Osteocyte (in vitro differentiated cells): ENCODE results near the gene RPGRIP1. TPM values are rescaled to one million over a fixed set of nuclear protein-coding genes. Genes with fewer than 3 reads are reported as not detected.
"Not testable (repeated sequence)": the region's sequence is repeated elsewhere in the genome, so short reads cannot be mapped to it uniquely, and the experiment has no call there.

Experiments
- DNase-seq: peaks from one replicate; pipeline ENCODE4 v3.0.0; 2021; ENCODE audit warnings: mixed read lengths; ENCODE audit not compliant: unreplicated experiment; ENCODE audit errors: extremely low spot score
- H3K27ac Mint-ChIP-seq: one replicate; pipeline ENCODE4 v1.8.0; 2021; ENCODE audit warnings: mild to moderate bottlenecking, mixed read lengths; ENCODE audit not compliant: unreplicated experiment
- H3K27me3 Mint-ChIP-seq: one replicate; pipeline ENCODE4 v1.8.0; 2021; ENCODE audit warnings: mixed read lengths; ENCODE audit not compliant: unreplicated experiment
- H3K36me3 Mint-ChIP-seq: one replicate; pipeline ENCODE4 v1.8.0; 2021; ENCODE audit warnings: mixed read lengths; ENCODE audit not compliant: unreplicated experiment
- H3K4me1 Mint-ChIP-seq: one replicate; pipeline ENCODE4 v1.8.0; 2021; ENCODE audit warnings: mixed read lengths; ENCODE audit not compliant: unreplicated experiment
- H3K4me3 Mint-ChIP-seq: one replicate; pipeline ENCODE4 v1.8.0; 2021; ENCODE audit warnings: mild to moderate bottlenecking, moderate library complexity, mixed read lengths; ENCODE audit not compliant: unreplicated experiment
- H3K9me3 Mint-ChIP-seq: one replicate; pipeline ENCODE4 v1.8.0; 2021; ENCODE audit warnings: mixed read lengths; ENCODE audit not compliant: unreplicated experiment
- CTCF ChIP-seq: fragments of 200-600 bp; sonication (generic); IDR thresholded peaks from 2 replicates; pipeline ENCODE4 v1.5.0; 2021; ENCODE audit warnings: antibody characterized with exemption, mild to moderate bottlenecking, moderate library complexity
- total RNA-seq: library from RNA; stranded (reverse); gene quantifications from 2 replicates; pipeline ENCODE4 v1.2.1, GENCODE V29; 2021

The RPGRIP1 gene
- total RNA-seq, 1 donor from 2014 or later: not detected

DNA sequence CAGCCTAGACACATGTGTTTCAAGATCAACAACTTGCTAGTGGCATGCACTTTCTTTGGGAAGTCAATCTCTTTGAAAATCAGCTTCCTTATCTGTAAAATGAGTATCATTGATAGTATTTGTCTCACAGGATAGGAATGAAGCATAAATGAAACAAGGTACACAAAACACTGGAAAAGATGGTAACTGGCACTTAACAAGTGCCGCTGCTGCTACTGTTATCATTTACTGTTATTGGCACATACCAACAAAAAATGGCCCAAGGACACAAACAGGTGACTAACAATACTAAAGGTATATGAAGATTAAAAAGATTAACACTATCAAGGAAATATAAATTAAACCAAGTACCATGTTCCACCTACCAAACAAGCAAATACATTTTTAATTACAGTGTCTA, 31.5 kb upstream of the RPGRIP1 start:
- no peak overlapping the region for H3K27ac Mint-ChIP-seq
- H3K36me3 Mint-ChIP-seq: peaks cover 45% of the 10 kb centered on the region
- no peaks in the 10 kb centered on the region for H3K27me3 Mint-ChIP-seq
- no peak for TF ChIP-seq CTCF
- no peak for DNase-seq
- no peaks in the 10 kb centered on the region for H3K9me3 Mint-ChIP-seq
- no peak overlapping the region for H3K4me3 Mint-ChIP-seq
- peaks cover 33% of the 10 kb centered on the region for H3K4me1 Mint-ChIP-seq

DNA sequence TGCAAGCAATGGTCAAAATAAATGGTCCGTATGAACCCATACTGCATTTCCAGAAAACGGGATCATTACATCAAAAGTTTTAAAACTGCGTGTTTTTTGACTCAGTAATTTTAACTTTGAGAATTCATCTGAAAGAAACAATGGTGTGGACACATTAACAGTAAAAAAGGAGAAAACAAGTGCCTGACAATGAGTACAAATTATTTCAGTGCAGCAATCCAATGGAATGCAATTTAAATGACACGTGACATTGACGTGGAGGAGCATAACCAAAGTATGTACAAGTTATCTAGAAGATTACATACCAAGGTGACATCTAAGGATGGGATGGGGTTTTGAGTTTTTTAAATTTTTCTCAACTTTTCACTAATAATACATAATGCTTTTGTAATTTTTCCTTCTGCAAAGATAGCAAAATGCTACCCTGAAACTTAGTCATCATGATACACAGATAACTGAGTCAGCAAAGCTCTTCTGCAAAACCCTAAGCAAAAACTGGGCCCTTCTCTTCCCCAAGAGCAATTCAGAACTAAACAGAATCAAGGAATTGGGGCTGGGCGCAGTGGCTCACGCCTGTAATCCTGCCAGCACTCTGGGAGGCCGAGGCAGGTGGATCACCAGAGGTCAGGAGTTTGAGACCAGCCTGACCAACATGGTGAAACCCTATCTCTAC, 31.0 kb upstream of the RPGRIP1 start:
- no peaks in the 10 kb centered on the region for H3K27me3 Mint-ChIP-seq
- no peak overlapping the region for H3K27ac Mint-ChIP-seq
- no peak overlapping the region for H3K4me3 Mint-ChIP-seq
- peaks cover 47% of the 10 kb centered on the region for H3K36me3 Mint-ChIP-seq
- TF ChIP-seq CTCF: no peak
- no peaks in the 10 kb centered on the region for H3K9me3 Mint-ChIP-seq
- no peak for DNase-seq
- peaks cover 33% of the 10 kb centered on the region for H3K4me1 Mint-ChIP-seq

GRCh38 chr14:21251215-21251614, 28.7 kb upstream of the RPGRIP1 start:
- Mint-ChIP-seq H3K4me1 (peaks cover 40% of the 10 kb centered on the region), H3K9me3 (no peaks in the 10 kb centered on the region), H3K27ac (no peak overlapping the region), H3K36me3 (peaks cover 39% of the 10 kb centered on the region), H3K27me3 (no peaks in the 10 kb centered on the region), H3K4me3 (no peak overlapping the region)
- TF ChIP-seq CTCF: no peak
- DNase-seq: no peak

- Mint-ChIP-seq H3K4me3 (no peak overlapping the region), H3K9me3 (no peaks in the 10 kb centered on the region), H3K27ac (no peak overlapping the region), H3K4me1 (peaks cover 39% of the 10 kb centered on the region), H3K27me3 (no peaks in the 10 kb centered on the region), H3K36me3 (peaks cover 42% of the 10 kb centered on the region)
- no peak for TF ChIP-seq CTCF
- no peak for DNase-seq
Observed at GRCh38 chr14:21252149-21252548, 27.7 kb upstream of the RPGRIP1 start.

DNA sequence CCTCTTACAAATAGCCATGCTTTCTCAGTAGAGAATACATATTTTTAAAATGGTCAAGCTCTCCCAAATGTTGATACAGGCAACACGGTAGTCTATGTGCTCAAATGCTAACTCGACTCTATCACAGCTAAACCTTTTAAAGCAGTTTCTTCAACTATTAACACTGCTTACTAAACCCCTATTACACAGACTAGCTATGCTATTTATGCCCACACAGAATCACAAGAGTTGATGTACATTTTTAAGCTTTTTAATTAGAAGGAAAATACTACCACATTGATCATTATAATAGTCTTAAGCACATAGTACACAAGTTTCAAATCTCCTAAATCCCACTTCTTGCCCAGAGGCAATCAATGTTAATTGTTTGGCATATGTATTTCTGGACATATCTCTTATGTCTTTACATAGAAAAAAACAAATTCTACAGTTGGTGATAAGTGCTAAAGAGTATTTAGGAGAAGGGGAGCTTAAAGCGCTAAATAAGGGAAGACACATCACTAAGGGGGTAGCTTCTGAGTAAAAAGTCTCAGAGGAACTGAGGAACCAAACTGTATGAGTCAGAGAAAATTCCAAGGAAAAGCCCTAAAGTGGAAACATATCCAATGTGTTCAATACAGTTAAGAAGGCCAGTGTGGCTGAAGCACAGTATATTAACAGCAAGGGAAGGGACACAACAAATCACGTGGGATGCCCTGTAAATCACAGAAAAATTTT, 24.3 kb upstream of the RPGRIP1 start:
- Mint-ChIP-seq H3K27me3 (no peaks in the 10 kb centered on the region), H3K4me1 (peaks cover 51% of the 10 kb centered on the region), H3K36me3 (peaks cover 38% of the 10 kb centered on the region), H3K27ac (peak overlapping the region; percentile 72), H3K4me3 (no peak overlapping the region), H3K9me3 (no peaks in the 10 kb centered on the region)
- TF ChIP-seq CTCF: no peak
- no peak for DNase-seq

DNA sequence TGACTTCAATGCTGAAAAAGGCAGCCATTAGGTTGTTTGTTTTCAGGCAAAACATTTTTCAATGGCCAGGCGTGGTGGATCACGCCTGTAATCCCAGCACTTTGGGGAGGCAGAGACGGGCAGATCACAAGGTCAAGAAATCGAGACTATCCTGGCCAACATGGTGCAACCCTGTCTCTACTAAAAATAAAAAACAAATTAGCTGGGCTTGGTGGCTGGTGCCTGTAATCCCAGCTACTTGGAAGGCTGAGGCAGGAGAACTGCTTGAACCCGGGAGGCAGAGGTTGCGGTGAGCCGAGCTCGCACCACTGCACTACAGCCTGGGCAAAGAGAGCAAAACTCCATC, 23.8 kb upstream of the RPGRIP1 start:
- Mint-ChIP-seq H3K27ac (peak overlapping the region; percentile 72), H3K4me1 (peaks cover 52% of the 10 kb centered on the region), H3K36me3 (peaks cover 36% of the 10 kb centered on the region)
- not testable (repeated sequence) for H3K4me3 Mint-ChIP-seq, H3K27me3 Mint-ChIP-seq, DNase-seq, H3K9me3 Mint-ChIP-seq
